B cell (primary cell): ENCODE data around the gene MYO1G.

Experiments
- EZH2 ChIP-seq: IDR thresholded peaks from 2 replicates; pipeline ENCODE4 v1.6.1; 2012; ENCODE audit warnings: borderline replicate concordance, low read depth, mild to moderate bottlenecking, moderate library complexity, low read length; ENCODE audit not compliant: insufficient read depth, poor library complexity, severe bottlenecking
- TF ChIP-seq, protein P1 (sequence below): fragments of 200-600 bp; IDR thresholded peaks from one replicate; pipeline ENCODE4 v1.8.0; 2022; ENCODE audit warnings: antibody characterized with exemption, mild to moderate bottlenecking

DNA sequence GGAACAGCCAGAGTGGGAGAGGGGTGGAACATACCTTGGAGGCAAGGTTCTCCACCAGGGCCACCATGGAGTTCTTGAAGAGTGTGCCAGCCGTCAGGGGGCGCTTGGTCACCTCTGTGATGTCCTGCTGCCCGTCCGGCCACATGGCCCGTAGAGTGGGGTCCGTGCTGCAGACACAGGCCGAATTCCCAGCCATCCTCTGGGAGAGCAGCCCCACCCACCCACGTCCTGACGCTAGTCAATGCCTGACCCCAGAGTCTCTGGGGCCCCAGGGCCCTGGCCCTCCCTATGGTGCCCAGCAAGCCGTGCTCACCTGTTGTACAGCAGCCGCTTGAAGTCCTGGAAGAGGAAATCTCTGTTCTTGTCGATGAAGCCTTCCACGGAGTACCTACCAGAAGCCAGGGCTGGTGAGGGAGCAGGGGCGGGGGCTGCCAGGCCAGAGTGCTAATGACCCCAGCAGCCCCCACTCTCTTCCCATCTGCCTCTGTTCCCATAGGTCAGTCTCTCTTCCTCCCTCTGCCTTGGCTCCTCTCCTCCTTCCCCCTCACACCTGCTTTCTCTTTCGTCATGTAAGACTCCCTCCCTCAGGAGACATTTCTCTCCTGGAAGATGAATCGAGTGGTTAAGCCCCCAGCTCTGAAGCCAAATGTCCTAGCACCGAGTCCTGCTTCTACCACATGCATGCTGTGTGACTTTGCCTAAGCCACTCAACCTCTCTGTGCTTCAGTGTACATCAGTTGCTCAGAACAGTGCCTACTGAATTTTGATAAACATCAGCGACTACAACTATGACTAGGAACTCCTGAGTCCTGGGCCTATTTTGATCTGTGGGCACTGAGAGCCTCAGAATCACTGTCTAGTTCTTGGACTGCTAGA, 11.0 kb downstream of the MYO1G start:
- TF ChIP-seq, protein P1, sequence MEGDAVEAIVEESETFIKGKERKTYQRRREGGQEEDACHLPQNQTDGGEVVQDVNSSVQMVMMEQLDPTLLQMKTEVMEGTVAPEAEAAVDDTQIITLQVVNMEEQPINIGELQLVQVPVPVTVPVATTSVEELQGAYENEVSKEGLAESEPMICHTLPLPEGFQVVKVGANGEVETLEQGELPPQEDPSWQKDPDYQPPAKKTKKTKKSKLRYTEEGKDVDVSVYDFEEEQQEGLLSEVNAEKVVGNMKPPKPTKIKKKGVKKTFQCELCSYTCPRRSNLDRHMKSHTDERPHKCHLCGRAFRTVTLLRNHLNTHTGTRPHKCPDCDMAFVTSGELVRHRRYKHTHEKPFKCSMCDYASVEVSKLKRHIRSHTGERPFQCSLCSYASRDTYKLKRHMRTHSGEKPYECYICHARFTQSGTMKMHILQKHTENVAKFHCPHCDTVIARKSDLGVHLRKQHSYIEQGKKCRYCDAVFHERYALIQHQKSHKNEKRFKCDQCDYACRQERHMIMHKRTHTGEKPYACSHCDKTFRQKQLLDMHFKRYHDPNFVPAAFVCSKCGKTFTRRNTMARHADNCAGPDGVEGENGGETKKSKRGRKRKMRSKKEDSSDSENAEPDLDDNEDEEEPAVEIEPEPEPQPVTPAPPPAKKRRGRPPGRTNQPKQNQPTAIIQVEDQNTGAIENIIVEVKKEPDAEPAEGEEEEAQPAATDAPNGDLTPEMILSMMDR: no peak
- TF ChIP-seq EZH2: no peak
